HEK293 (cell line): ENCODE measurements around the gene IP6K2.
"Not testable (repeated sequence)": the region's sequence is repeated elsewhere in the genome, so short reads cannot be mapped to it uniquely, and the experiment has no call there.

ENCODE experiments used
- ELK4 ChIP-seq: IDR thresholded peaks from 2 replicates; pipeline ENCODE4 v1.6.1; 2011; ENCODE audit warnings: mild to moderate bottlenecking, low read depth, low read length, borderline replicate concordance
- GLI2 ChIP-seq: fragments of 450-650 bp; formaldehyde crosslinking; IDR thresholded peaks from 2 replicates; pipeline ENCODE4; 2017; ENCODE audit warnings: missing biosample characterization, missing genetic modification characterization, low read depth, borderline replicate concordance
- IKZF3 ChIP-seq: fragments of 450-650 bp; IDR thresholded peaks from 2 replicates; pipeline ENCODE4 v1.5.0; 2018; ENCODE audit warnings: missing biosample characterization, mild to moderate bottlenecking, missing genetic modification characterization, moderate library complexity
- MZF1 ChIP-seq: fragments of 450-650 bp; formaldehyde crosslinking; IDR thresholded peaks from 2 replicates; pipeline ENCODE4 v1.5.1; 2017; ENCODE audit warnings: missing biosample characterization, missing genetic modification characterization, borderline replicate concordance
- PATZ1 ChIP-seq: fragments of 450-650 bp; formaldehyde crosslinking; IDR thresholded peaks from 2 replicates; pipeline ENCODE4 v1.5.1; 2016; ENCODE audit warnings: missing biosample characterization, missing genetic modification characterization
- ZNF121 ChIP-seq: fragments of 450-650 bp; formaldehyde crosslinking; IDR thresholded peaks from 2 replicates; pipeline ENCODE4 v1.5.1; 2016; ENCODE audit warnings: missing biosample characterization, missing genetic modification characterization
- ZNF146 ChIP-seq: fragments of 450-650 bp; formaldehyde crosslinking; IDR thresholded peaks from 2 replicates; pipeline ENCODE4 v1.5.1; 2016; ENCODE audit warnings: missing biosample characterization, missing genetic modification characterization
- ZNF692 ChIP-seq: fragments of 450-650 bp; formaldehyde crosslinking; IDR thresholded peaks from 2 replicates; pipeline ENCODE4 v1.5.1; 2016; ENCODE audit warnings: missing biosample characterization, missing genetic modification characterization
- TF ChIP-seq, protein P1 (sequence below): fragments of 450-650 bp; formaldehyde crosslinking; IDR thresholded peaks from 2 replicates; pipeline ENCODE4 v1.5.1; 2016; ENCODE audit warnings: missing biosample characterization, missing genetic modification characterization

DNA sequence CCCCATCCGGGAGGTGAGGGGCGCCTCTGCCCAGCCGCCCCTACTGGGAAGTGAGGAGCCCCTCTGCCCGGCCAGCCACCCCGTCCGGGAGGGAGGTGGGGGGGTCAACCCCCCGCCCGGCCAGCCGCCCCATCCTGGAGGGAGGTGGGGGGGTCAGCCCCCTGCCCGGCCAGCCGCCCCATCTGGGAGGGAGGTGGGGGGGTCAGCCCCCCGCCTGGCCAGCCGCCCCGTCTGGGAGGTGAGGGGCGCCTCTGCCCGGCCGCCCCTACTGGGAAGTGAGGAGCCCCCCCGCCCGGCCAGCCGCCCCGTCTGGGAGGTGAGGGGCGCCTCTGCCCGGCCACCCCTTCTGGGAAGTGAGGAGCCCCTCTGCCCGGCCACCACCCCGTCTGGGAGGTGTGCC is 17.5 kb upstream of the IP6K2 start:
- TF ChIP-seq, protein P1, sequence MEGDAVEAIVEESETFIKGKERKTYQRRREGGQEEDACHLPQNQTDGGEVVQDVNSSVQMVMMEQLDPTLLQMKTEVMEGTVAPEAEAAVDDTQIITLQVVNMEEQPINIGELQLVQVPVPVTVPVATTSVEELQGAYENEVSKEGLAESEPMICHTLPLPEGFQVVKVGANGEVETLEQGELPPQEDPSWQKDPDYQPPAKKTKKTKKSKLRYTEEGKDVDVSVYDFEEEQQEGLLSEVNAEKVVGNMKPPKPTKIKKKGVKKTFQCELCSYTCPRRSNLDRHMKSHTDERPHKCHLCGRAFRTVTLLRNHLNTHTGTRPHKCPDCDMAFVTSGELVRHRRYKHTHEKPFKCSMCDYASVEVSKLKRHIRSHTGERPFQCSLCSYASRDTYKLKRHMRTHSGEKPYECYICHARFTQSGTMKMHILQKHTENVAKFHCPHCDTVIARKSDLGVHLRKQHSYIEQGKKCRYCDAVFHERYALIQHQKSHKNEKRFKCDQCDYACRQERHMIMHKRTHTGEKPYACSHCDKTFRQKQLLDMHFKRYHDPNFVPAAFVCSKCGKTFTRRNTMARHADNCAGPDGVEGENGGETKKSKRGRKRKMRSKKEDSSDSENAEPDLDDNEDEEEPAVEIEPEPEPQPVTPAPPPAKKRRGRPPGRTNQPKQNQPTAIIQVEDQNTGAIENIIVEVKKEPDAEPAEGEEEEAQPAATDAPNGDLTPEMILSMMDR: not testable (repeated sequence)
- TF ChIP-seq ZNF146 (tag by site-specific recombination); IKZF3; MZF1 (tag by site-specific recombination); ELK4; ZNF121 (tag by site-specific recombination); PATZ1; GLI2 (tag by site-specific recombination); ZNF692 (tag by site-specific recombination): not testable (repeated sequence)
